ENCODE data around the gene P2RY13.

Gene P2RY13

GRCh38 chr3:151329363-151329762, at the start of gene P2RY13:
TSS of gene P2RY13 (minus strand) at chr3:151329549. CDS start at chr3:151329528, 21 bp downstream.
- no peak for DNase-seq (ENCODE audit: low spot score)

GRCh38 chr3:151377768-151378385, 48.5 kb upstream of the P2RY13 start:
- no peak for DNase-seq (ENCODE audit: low spot score)

GRCh38 chr3:151372063-151372820, 42.9 kb upstream of the P2RY13 start:
- no peak for DNase-seq (ENCODE audit: low spot score)

GRCh38 chr3:151371526-151371925, 42.2 kb upstream of the P2RY13 start:
- DNase-seq (ENCODE audit: low spot score) = no peak

GRCh38 chr3:151367448-151367847, 38.1 kb upstream of the P2RY13 start:
- no peak for DNase-seq (ENCODE audit: low spot score)

GRCh38 chr3:151366993-151367392, 37.6 kb upstream of the P2RY13 start:
- DNase-seq (ENCODE audit: low spot score) = no peak

- DNase-seq (ENCODE audit: low spot score) = no peak
Observed at GRCh38 chr3:151362751-151363174, 33.4 kb upstream of the P2RY13 start.

GRCh38 chr3:151357463-151357850, 28.1 kb upstream of the P2RY13 start:
- no peak for DNase-seq (ENCODE audit: low spot score)

GRCh38 chr3:151356794-151357462, 27.6 kb upstream of the P2RY13 start:
- no peak for DNase-seq (ENCODE audit: low spot score)

- DNase-seq (ENCODE audit: low spot score) = no peak
Observed at GRCh38 chr3:151351648-151352047, 22.3 kb upstream of the P2RY13 start.

- DNase-seq (ENCODE audit: low spot score) = no peak
Observed at GRCh38 chr3:151351219-151351618, 21.9 kb upstream of the P2RY13 start.

- DNase-seq (ENCODE audit: low spot score) = no peak
Observed at GRCh38 chr3:151350656-151351055, 21.3 kb upstream of the P2RY13 start.

GRCh38 chr3:151347432-151347831, 18.1 kb upstream of the P2RY13 start:
- DNase-seq (ENCODE audit: low spot score) = no peak

GRCh38 chr3:151346292-151346691, 16.9 kb upstream of the P2RY13 start:
- no peak for DNase-seq (ENCODE audit: low spot score)

GRCh38 chr3:151345859-151346258, 16.5 kb upstream of the P2RY13 start:
- no peak for DNase-seq (ENCODE audit: low spot score)

GRCh38 chr3:151331696-151332095, 2.3 kb upstream of the P2RY13 start:
- no peak for DNase-seq (ENCODE audit: low spot score)

- DNase-seq (ENCODE audit: low spot score) = no peak
Observed at GRCh38 chr3:151330899-151331298, 1.6 kb upstream of the P2RY13 start.

GRCh38 chr3:151330379-151330778, 1.0 kb upstream of the P2RY13 start:
- DNase-seq (ENCODE audit: low spot score) = no peak

GRCh38 chr3:151328298-151328995, 902 bp downstream of the P2RY13 start:
- DNase-seq (ENCODE audit: low spot score) = peak; percentile 14

GRCh38 chr3:151327571-151328198, 1.7 kb downstream of the P2RY13 start:
- DNase-seq (ENCODE audit: low spot score) = no peak

GRCh38 chr3:151322511-151322910, 6.8 kb downstream of the P2RY13 start:
- no peak for DNase-seq (ENCODE audit: low spot score)

GRCh38 chr3:151321526-151321925, 7.8 kb downstream of the P2RY13 start:
- no peak for DNase-seq (ENCODE audit: low spot score)

Measured in CD4-positive, alpha-beta T cell treated with Interleukin-6 at 100 ng/mL for 8 hours (primary cell).